Common myeloid progenitor, CD34-positive (primary cell): Measurements from ENCODE around the gene ITGB2.

Source experiments
- CTCF ChIA-PET: fragments of 350-600 bp; sonication (Branson Sonifier 250); formaldehyde crosslinking; loops from one replicate; lab custom pipeline; 2021; ENCODE audit warnings: antibody characterized with exemption; lab: Charles Lee
- POLR2A ChIA-PET: fragments of 350-600 bp; sonication (Branson Sonifier 250); formaldehyde crosslinking; loops from one replicate; lab custom pipeline; 2021; ENCODE audit warnings: antibody characterized with exemption; lab: Charles Lee
- DNase-seq, 3 donors: peaks; one replicate each; pipeline versions ENCODE4 v3.0.0 to v3.0.0-alpha.2; 2013
- H3K27ac ChIP-seq, 2 experiments: 1 replicate in 1 of 2; 2 replicates in 1 of 2; pipeline ENCODE4 v1.7.0; 2013; ENCODE audit warnings: inconsistent platforms in 2 of 2, low read length in 2 of 2, mild to moderate bottlenecking in 2 of 2, low read depth in 1 of 2, moderate library complexity in 1 of 2; ENCODE audit not compliant: severe bottlenecking in 2 of 2, insufficient read depth in 1 of 2, poor library complexity in 1 of 2
- H3K27me3 ChIP-seq, 5 experiments: replicated peaks in 2 of 5; 1 replicate in 3 of 5; 2 replicates in 2 of 5; pipeline versions ENCODE4 v1.6.1 to v1.7.0; 2013; ENCODE audit warnings: low read length in 4 of 5, mild to moderate bottlenecking in 2 of 5, moderate library complexity in 2 of 5, inconsistent platforms in 1 of 5; ENCODE audit not compliant: insufficient read depth in 5 of 5, control insufficient read depth in 4 of 5
- H3K36me3 ChIP-seq, 4 experiments: 1 replicate in 2 of 4; 2 replicates in 2 of 4; pipeline versions ENCODE4 v1.6.1 to v1.7.0; 2013; ENCODE audit warnings: low read length in 3 of 4, control low read depth in 1 of 4, mild to moderate bottlenecking in 1 of 4; ENCODE audit not compliant: control insufficient read depth in 4 of 4, insufficient read depth in 4 of 4
- H3K4me1 ChIP-seq, 4 experiments: 1 replicate in 3 of 4; 2 replicates in 1 of 4; pipeline versions ENCODE4 v1.6.1 to v1.7.1; 2013; ENCODE audit warnings: low read length in 3 of 4, mild to moderate bottlenecking in 3 of 4, control low read depth in 1 of 4, inconsistent platforms in 1 of 4, moderate library complexity in 1 of 4; ENCODE audit not compliant: control insufficient read depth in 4 of 4, insufficient read depth in 4 of 4; ENCODE audit errors: control extremely low read depth in 1 of 4
- H3K4me3 ChIP-seq, 7 experiments: 1 replicate in 4 of 7; 2 replicates in 3 of 7; pipeline versions ENCODE4 v1.5.1 to v1.7.0; 2013; ENCODE audit warnings: mild to moderate bottlenecking in 7 of 7, low read length in 6 of 7, moderate library complexity in 6 of 7, inconsistent platforms in 2 of 7, low read depth in 2 of 7, control low read depth in 1 of 7; ENCODE audit not compliant: insufficient read depth in 4 of 7, control insufficient read depth in 1 of 7; ENCODE audit errors: extremely low read depth in 1 of 7
- H3K9me3 ChIP-seq, 5 experiments: 1 replicate in 4 of 5; 2 replicates in 1 of 5; pipeline versions ENCODE4 v1.6.1 to v1.7.1; 2013; ENCODE audit warnings: low read length in 4 of 5, mild to moderate bottlenecking in 2 of 5, inconsistent platforms in 1 of 5, low read depth in 1 of 5, moderate library complexity in 1 of 5; ENCODE audit not compliant: control insufficient read depth in 4 of 5, insufficient read depth in 2 of 5; ENCODE audit errors: control extremely low read depth in 1 of 5
- WGBS: methylation state at CpG from one replicate; pipeline ENCODE4 v1.1.5; 2013; ENCODE audit not compliant: insufficient coverage; 5-methylcytosine and 5-hydroxymethylcytosine counted together

Gene ITGB2

GRCh38 chr21:44893948-44894656 is 26.6 kb downstream of the ITGB2 start:
- Histone ChIP-seq H3K27me3 (no peaks in the 10 kb centered on the region), H3K4me1 (peaks cover 0 to 4% (median 0%) of the 10 kb centered on the region in 4 experiments), H3K27ac (no peak overlapping the region), H3K4me3 (no peak overlapping the region), H3K9me3 (no peaks in the 10 kb centered on the region), H3K36me3 (peaks cover 3 to 64% (median 25%) of the 10 kb centered on the region in 4 experiments)
- DNase-seq, result no peak
- ChIA-PET POLR2A (interaction anchor here (1.1 kb wide), 1 partner anchor 13 kb away, joined by 3 read pairs; no protein-coding TSS in a partner anchor), CTCF (interaction anchor here (0.8 to 6.7 kb wide), 16 partner anchors 11 to 243 kb away, joined by 3 to 50 read pairs (median 5); no protein-coding TSS in a partner anchor)
- whole genome bisulfite sequencing, result 94% methylated on average over 15 of the region's 15 CpGs

DNA sequence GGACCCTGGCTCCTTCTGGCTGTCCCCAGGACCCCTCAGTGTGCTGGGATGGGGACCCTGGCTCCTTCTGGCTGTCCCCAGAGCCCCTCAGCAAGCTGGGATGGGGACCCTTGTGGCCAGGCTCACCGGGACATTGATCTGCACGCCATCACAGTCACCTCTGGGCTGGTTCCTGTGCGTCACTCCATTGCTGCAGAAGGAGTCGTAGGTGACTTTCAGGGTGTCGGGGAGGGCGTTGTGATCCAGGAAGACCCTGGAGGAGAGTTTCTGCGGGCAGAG is 27.5 kb downstream of the ITGB2 start:
- Histone ChIP-seq H3K27ac (no peak overlapping the region), H3K27me3 (no peaks in the 10 kb centered on the region), H3K36me3 (peaks cover 3 to 60% (median 22%) of the 10 kb centered on the region in 4 experiments), H3K4me1 (peaks cover 0 to 4% (median 0%) of the 10 kb centered on the region in 4 experiments), H3K4me3 (no peak overlapping the region), H3K9me3 (no peaks in the 10 kb centered on the region)
- 98% methylated on average over 6 of the region's 7 CpGs for WGBS
- ChIA-PET CTCF (interaction anchor here (0.8 to 6.7 kb wide), 13 partner anchors 11 to 93 kb away, joined by 3 to 50 read pairs (median 6); partner anchors contain the start of gene ITGB2), POLR2A (interaction anchor here (1.1 to 1.2 kb wide), 2 partner anchors 10 to 12 kb away, joined by 3 to 4 read pairs; no protein-coding TSS in a partner anchor)
- no peak for DNase-seq

- POLR2A ChIA-PET, result interaction anchor here (1.2 to 1.3 kb wide), 2 partner anchors 9 to 20 kb away, joined by 4 to 5 read pairs; no protein-coding TSS in a partner anchor
- Histone ChIP-seq H3K27me3 (no peaks in the 10 kb centered on the region), H3K4me3 (no peak overlapping the region), H3K4me1 (peaks cover 0 to 4% (median 0%) of the 10 kb centered on the region in 4 experiments), H3K9me3 (no peaks in the 10 kb centered on the region), H3K36me3 (peaks cover 2 to 60% (median 20%) of the 10 kb centered on the region in 4 experiments), H3K27ac (no peak overlapping the region)
- CTCF ChIA-PET, result interaction anchor here (0.8 to 6.7 kb wide), 14 partner anchors 10 to 92 kb away, joined by 3 to 50 read pairs (median 6); partner anchors contain the start of gene ITGB2
- DNase-seq, result peak in 2 of 3 donors; percentile 63 to 74
- WGBS, result 8% methylated on average over 7 of the region's 15 CpGs
These were observed 28.0 kb downstream of the ITGB2 start for GRCh38 chr21:44892536-44893277.

DNA sequence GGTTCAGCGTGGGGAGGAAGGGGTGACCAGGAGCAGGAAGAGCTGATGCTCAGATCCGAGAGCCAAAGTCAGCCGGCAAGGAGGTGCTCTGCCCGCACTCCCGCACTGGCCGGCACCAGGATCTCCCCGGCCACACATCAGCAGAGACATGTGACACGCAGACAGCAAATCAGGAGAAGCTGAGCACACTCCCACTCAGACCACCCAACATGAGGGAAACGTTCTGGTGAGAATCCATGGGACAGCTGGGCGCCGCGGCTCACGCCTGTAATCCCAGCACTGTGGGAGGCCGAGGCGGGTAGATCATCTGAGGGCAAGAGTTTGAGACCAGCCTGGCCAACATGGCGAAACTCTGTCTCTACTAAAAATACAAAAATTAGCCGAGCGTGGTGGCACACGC is 28.6 kb downstream of the ITGB2 start:
- Histone ChIP-seq H3K9me3 (no peaks in the 10 kb centered on the region), H3K36me3 (peaks cover 2 to 60% (median 19%) of the 10 kb centered on the region in 4 experiments), H3K27ac (no peak overlapping the region), H3K4me1 (peaks cover 0 to 4% (median 0%) of the 10 kb centered on the region in 4 experiments), H3K4me3 (no peak overlapping the region), H3K27me3 (no peaks in the 10 kb centered on the region)
- ChIA-PET POLR2A (interaction anchor here (1.3 kb wide), 1 partner anchor 21 kb away, joined by 5 read pairs; no protein-coding TSS in a partner anchor), CTCF (interaction anchor here (0.9 to 6.7 kb wide), 8 partner anchors 9 to 54 kb away, joined by 3 to 50 read pairs (median 16); no protein-coding TSS in a partner anchor)
- DNase-seq, result no peak
- WGBS, result 97% methylated on average over 14 of the region's 19 CpGs

GRCh38 chr21:44891631-44892031 is 29.1 kb downstream of the ITGB2 start:
- no peak for DNase-seq
- ChIA-PET POLR2A (interaction anchor here (1.3 kb wide), 1 partner anchor 22 kb away, joined by 5 read pairs; no protein-coding TSS in a partner anchor), CTCF (interaction anchor here (0.9 to 6.7 kb wide), 7 partner anchors 9 to 40 kb away, joined by 3 to 50 read pairs (median 14); no protein-coding TSS in a partner anchor)
- no peak overlapping the region for H3K27ac ChIP-seq
- peaks cover 2 to 62% (median 22%) of the 10 kb centered on the region in 4 experiments for H3K36me3 ChIP-seq
- H3K27me3 ChIP-seq, result no peaks in the 10 kb centered on the region
- 96% methylated on average over 8 of the region's 15 CpGs for WGBS
- H3K4me1 ChIP-seq, result peaks cover 0 to 4% (median 0%) of the 10 kb centered on the region in 4 experiments
- no peaks in the 10 kb centered on the region for H3K9me3 ChIP-seq
- H3K4me3 ChIP-seq, result no peak overlapping the region

GRCh38 chr21:44890961-44891541 is 29.6 kb downstream of the ITGB2 start:
- Histone ChIP-seq H3K4me1 (peaks cover 0 to 4% (median 0%) of the 10 kb centered on the region in 4 experiments), H3K4me3 (no peak overlapping the region), H3K27ac (no peak overlapping the region), H3K27me3 (no peaks in the 10 kb centered on the region), H3K36me3 (peaks cover 2 to 62% (median 27%) of the 10 kb centered on the region in 4 experiments), H3K9me3 (no peaks in the 10 kb centered on the region)
- DNase-seq, result no peak
- 98% methylated on average over 6 of the region's 9 CpGs for WGBS
- CTCF ChIA-PET, result interaction anchor here (0.9 to 1.6 kb wide), 4 partner anchors 9 to 42 kb away, joined by 3 to 6 read pairs (median 4); no protein-coding TSS in a partner anchor
- POLR2A ChIA-PET, result no interaction called here
